Measurements from ENCODE around the gene CALY.
"Not testable (repeated sequence)": the region's sequence is repeated elsewhere in the genome, so short reads cannot be mapped to it uniquely, and the experiment has no call there.

Gene CALY

GRCh38 chr10:133375357-133376115 is 38.8 kb upstream of the CALY start:
- intact Hi-C loops (cut with micrococcal nuclease), result no loop called here
- no peak overlapping the region for H3K4me3 Mint-ChIP-seq
- no peaks in the 10 kb centered on the region for H3K9me3 Mint-ChIP-seq
- H3K27me3 Mint-ChIP-seq, result peaks cover 4% of the 10 kb centered on the region
- H3K36me3 Mint-ChIP-seq (ENCODE audit: low read depth), result peaks cover 34% of the 10 kb centered on the region
- peaks cover 67% of the 10 kb centered on the region for H3K4me1 Mint-ChIP-seq (ENCODE audit: low read depth)
- no peak overlapping the region for H3K27ac Mint-ChIP-seq

GRCh38 chr10:133373174-133374090 is 36.7 kb upstream of the CALY start, which contains the start of gene ECHS1:
TSS of gene ECHS1 (minus strand) at chr10:133373354. CDS start at chr10:133373333, 21 bp downstream.
- intact Hi-C loops (cut with micrococcal nuclease), result loop anchor here (1.0 kb wide), 1 partner anchor 21 kb away; the partner anchor contains the start of gene MTG1

GRCh38 chr10:133372507-133372906 is 35.8 kb upstream of the CALY start:
- intact Hi-C loops (cut with micrococcal nuclease), result no loop called here
- Mint-ChIP-seq H3K4me1 (ENCODE audit: low read depth) (peaks cover 62% of the 10 kb centered on the region), H3K27ac (peak overlapping the region; percentile 91), H3K4me3 (peak overlapping the region; percentile 98), H3K27me3 (no peaks in the 10 kb centered on the region), H3K36me3 (ENCODE audit: low read depth) (peaks cover 54% of the 10 kb centered on the region), H3K9me3 (no peaks in the 10 kb centered on the region)

More at GRCh38 chr10:133373174-133374090, 36.7 kb upstream of the CALY start, which contains the start of gene ECHS1:
- Mint-ChIP-seq H3K27ac (peak within 1 kb of the TSS; percentile 93), H3K4me3 (peak within 1 kb of the TSS; percentile 98), H3K36me3 (ENCODE audit: low read depth) (peaks cover 45% of the 10 kb centered on the region), H3K4me1 (ENCODE audit: low read depth) (peaks cover 63% of the 10 kb centered on the region), H3K27me3 (no peaks in the 10 kb centered on the region), H3K9me3 (no peaks in the 10 kb centered on the region)

- Mint-ChIP-seq H3K9me3 (no peaks in the 10 kb centered on the region), H3K27ac (no peak overlapping the region), H3K4me1 (ENCODE audit: low read depth) (peaks cover 47% of the 10 kb centered on the region), H3K27me3 (no peaks in the 10 kb centered on the region), H3K4me3 (no peak overlapping the region), H3K36me3 (ENCODE audit: low read depth) (peaks cover 74% of the 10 kb centered on the region)
- intact Hi-C loops (cut with micrococcal nuclease), result no loop called here
These were observed 33.5 kb upstream of the CALY start for GRCh38 chr10:133370030-133370786.

- Mint-ChIP-seq H3K9me3 (no peaks in the 10 kb centered on the region), H3K27ac (no peak overlapping the region), H3K4me1 (ENCODE audit: low read depth) (peaks cover 31% of the 10 kb centered on the region), H3K4me3 (no peak overlapping the region), H3K27me3 (no peaks in the 10 kb centered on the region), H3K36me3 (ENCODE audit: low read depth) (peaks cover 91% of the 10 kb centered on the region)
- intact Hi-C loops (cut with micrococcal nuclease), result no loop called here
These were observed 31.5 kb upstream of the CALY start for GRCh38 chr10:133368153-133368552.

- peaks cover 27% of the 10 kb centered on the region for H3K4me1 Mint-ChIP-seq (ENCODE audit: low read depth)
- H3K27ac Mint-ChIP-seq; intact Hi-C loops (cut with micrococcal nuclease): not testable (repeated sequence)
These were observed 30.8 kb upstream of the CALY start for GRCh38 chr10:133367461-133367860.

GRCh38 chr10:133366751-133367150 is 30.1 kb upstream of the CALY start:
- intact Hi-C loops (cut with micrococcal nuclease), result no loop called here
- Mint-ChIP-seq H3K9me3 (no peaks in the 10 kb centered on the region), H3K4me1 (ENCODE audit: low read depth) (peaks cover 26% of the 10 kb centered on the region), H3K27me3 (no peaks in the 10 kb centered on the region), H3K36me3 (ENCODE audit: low read depth) (peaks cover 95% of the 10 kb centered on the region), H3K27ac (no peak overlapping the region), H3K4me3 (no peak overlapping the region)

More at GRCh38 chr10:133367461-133367860, 30.8 kb upstream of the CALY start:
- not testable (repeated sequence) for H3K9me3 Mint-ChIP-seq, H3K27me3 Mint-ChIP-seq, H3K4me3 Mint-ChIP-seq
- H3K36me3 Mint-ChIP-seq (ENCODE audit: low read depth), result peaks cover 94% of the 10 kb centered on the region

GRCh38 chr10:133366130-133366478 is 29.4 kb upstream of the CALY start:
- Mint-ChIP-seq H3K9me3 (no peaks in the 10 kb centered on the region), H3K4me3 (no peak overlapping the region), H3K27ac (no peak overlapping the region), H3K4me1 (ENCODE audit: low read depth) (peaks cover 25% of the 10 kb centered on the region), H3K36me3 (ENCODE audit: low read depth) (peaks cover 94% of the 10 kb centered on the region), H3K27me3 (no peaks in the 10 kb centered on the region)
- intact Hi-C loops (cut with micrococcal nuclease), result no loop called here

- H3K9me3 Mint-ChIP-seq, result no peaks in the 10 kb centered on the region
- intact Hi-C loops (cut with micrococcal nuclease), result no loop called here
- no peak overlapping the region for H3K27ac Mint-ChIP-seq
- no peaks in the 10 kb centered on the region for H3K27me3 Mint-ChIP-seq
- H3K36me3 Mint-ChIP-seq (ENCODE audit: low read depth), result peaks cover 89% of the 10 kb centered on the region
- H3K4me3 Mint-ChIP-seq, result no peak overlapping the region
- H3K4me1 Mint-ChIP-seq (ENCODE audit: low read depth), result peaks cover 25% of the 10 kb centered on the region
These were observed 28.9 kb upstream of the CALY start for GRCh38 chr10:133365461-133366129.

- H3K36me3 Mint-ChIP-seq (ENCODE audit: low read depth), result peaks cover 81% of the 10 kb centered on the region
- no peaks in the 10 kb centered on the region for H3K9me3 Mint-ChIP-seq
- intact Hi-C loops (cut with micrococcal nuclease), result no loop called here
- no peak overlapping the region for H3K4me3 Mint-ChIP-seq
- H3K4me1 Mint-ChIP-seq (ENCODE audit: low read depth), result peaks cover 18% of the 10 kb centered on the region
- no peaks in the 10 kb centered on the region for H3K27me3 Mint-ChIP-seq
- H3K27ac Mint-ChIP-seq, result no peak overlapping the region
These were observed 28.1 kb upstream of the CALY start for GRCh38 chr10:133364645-133365431.

- Mint-ChIP-seq H3K27me3 (no peaks in the 10 kb centered on the region), H3K36me3 (ENCODE audit: low read depth) (peaks cover 62% of the 10 kb centered on the region), H3K9me3 (no peaks in the 10 kb centered on the region), H3K4me3 (no peak overlapping the region), H3K4me1 (ENCODE audit: low read depth) (peaks cover 12% of the 10 kb centered on the region), H3K27ac (no peak overlapping the region)
- intact Hi-C loops (cut with micrococcal nuclease), result no loop called here
These were observed 26.1 kb upstream of the CALY start for GRCh38 chr10:133362846-133363245.

GRCh38 chr10:133361773-133362441 is 25.2 kb upstream of the CALY start:
- Mint-ChIP-seq H3K9me3 (no peaks in the 10 kb centered on the region), H3K27me3 (no peaks in the 10 kb centered on the region), H3K27ac (peak overlapping the region; percentile 5), H3K4me3 (no peak overlapping the region), H3K4me1 (ENCODE audit: low read depth) (peaks cover 10% of the 10 kb centered on the region), H3K36me3 (ENCODE audit: low read depth) (peaks cover 55% of the 10 kb centered on the region)
- intact Hi-C loops (cut with micrococcal nuclease), result no loop called here

Measured in dendritic cell treated with granulocyte-macrophage colony-stimulating factor and Interleukin-4, amounts not matched to agents 40 ng/mL and 50 ng/mL, for 4 days (primary cell).